ENCODE results near the gene KCTD2. TPM values are rescaled to one million over a fixed set of nuclear protein-coding genes. Genes with fewer than 3 reads are reported as not detected.
A peak's percentile ranks its signal among the peaks of the same experiment; 100 is the strongest.

Gene KCTD2
- total and polyA plus RNA-seq, 2 of the 13 experiments (the other 11 are each of a cell fraction or from before 2014, with no cell fraction given): 28.3 to 32.6 TPM

DNA sequence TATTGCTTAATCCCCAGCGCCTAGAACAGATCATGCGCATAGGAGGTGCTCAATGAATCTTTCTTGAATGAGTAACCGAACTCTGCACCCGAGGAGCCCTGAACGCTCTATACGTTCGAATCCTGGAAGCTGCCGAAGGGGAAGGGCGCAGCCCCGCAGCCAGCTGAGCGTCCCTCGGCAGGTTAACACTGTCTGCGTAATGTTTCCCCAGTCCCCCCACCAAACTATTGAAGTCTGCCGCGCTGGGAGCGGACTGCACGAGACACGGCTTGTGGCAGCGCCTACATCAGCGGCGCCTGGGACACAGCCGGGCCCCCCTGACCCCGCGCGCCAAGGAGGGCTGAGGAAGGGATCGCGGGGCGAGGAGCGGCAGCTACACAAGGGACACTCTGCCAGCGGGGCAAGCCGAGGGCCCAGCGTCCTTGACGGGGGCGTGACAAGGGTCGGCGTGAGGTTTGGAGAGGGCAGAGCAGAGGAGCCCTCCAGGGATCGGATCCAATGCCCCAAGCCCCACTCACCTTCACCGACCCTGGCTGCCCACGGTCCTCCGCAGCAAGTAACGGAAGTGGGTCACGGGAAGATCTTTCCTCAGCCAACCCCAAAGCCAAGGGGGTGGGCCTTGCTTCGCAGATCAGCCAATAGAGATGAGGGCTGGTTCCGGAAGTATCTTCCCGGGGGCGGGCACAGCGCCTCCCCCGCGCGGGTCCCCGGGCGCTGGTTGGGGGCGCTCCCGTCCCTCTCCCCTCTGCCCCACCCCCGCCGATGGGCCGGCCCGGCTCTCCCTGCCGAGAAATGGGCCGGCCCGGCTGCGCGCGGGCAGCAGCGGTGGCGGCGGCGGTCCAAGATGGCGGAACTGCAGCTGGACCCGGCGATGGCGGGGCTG is at the start of gene KCTD2, which contains the start of gene ATP5PD (continued):
- TF ChIP-seq, protein P1, sequence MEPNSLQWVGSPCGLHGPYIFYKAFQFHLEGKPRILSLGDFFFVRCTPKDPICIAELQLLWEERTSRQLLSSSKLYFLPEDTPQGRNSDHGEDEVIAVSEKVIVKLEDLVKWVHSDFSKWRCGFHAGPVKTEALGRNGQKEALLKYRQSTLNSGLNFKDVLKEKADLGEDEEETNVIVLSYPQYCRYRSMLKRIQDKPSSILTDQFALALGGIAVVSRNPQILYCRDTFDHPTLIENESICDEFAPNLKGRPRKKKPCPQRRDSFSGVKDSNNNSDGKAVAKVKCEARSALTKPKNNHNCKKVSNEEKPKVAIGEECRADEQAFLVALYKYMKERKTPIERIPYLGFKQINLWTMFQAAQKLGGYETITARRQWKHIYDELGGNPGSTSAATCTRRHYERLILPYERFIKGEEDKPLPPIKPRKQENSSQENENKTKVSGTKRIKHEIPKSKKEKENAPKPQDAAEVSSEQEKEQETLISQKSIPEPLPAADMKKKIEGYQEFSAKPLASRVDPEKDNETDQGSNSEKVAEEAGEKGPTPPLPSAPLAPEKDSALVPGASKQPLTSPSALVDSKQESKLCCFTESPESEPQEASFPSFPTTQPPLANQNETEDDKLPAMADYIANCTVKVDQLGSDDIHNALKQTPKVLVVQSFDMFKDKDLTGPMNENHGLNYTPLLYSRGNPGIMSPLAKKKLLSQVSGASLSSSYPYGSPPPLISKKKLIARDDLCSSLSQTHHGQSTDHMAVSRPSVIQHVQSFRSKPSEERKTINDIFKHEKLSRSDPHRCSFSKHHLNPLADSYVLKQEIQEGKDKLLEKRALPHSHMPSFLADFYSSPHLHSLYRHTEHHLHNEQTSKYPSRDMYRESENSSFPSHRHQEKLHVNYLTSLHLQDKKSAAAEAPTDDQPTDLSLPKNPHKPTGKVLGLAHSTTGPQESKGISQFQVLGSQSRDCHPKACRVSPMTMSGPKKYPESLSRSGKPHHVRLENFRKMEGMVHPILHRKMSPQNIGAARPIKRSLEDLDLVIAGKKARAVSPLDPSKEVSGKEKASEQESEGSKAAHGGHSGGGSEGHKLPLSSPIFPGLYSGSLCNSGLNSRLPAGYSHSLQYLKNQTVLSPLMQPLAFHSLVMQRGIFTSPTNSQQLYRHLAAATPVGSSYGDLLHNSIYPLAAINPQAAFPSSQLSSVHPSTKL (CRISPR knock-in tag; IDR thresholded peaks at IDR 0.05): peak; percentile 72
- no peak; the same call in 1 of the 2 replicates for TF ChIP-seq GTF3A (CRISPR knock-in tag; conservative IDR thresholded peaks at IDR 0.05)
- 0 out of 2 replicates have a peak, but pooled peaks have one; percentile 84 for TF ChIP-seq ZNF317 (CRISPR knock-in tag; IDR thresholded peaks at IDR 0.05)
- TF ChIP-seq, protein P2, sequence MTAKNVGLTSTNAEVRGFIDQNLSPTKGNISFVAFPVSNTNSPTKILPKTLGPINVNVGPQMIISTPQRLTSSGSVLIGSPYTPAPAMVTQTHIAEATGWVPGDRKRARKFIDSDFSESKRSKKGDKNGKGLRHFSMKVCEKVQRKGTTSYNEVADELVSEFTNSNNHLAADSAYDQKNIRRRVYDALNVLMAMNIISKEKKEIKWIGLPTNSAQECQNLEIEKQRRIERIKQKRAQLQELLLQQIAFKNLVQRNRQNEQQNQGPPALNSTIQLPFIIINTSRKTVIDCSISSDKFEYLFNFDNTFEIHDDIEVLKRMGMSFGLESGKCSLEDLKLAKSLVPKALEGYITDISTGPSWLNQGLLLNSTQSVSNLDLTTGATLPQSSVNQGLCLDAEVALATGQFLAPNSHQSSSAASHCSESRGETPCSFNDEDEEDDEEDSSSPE (CRISPR knock-in tag; IDR thresholded peaks at IDR 0.05): peak; percentile 73
- peak; percentile 82 for TF ChIP-seq SP5 (CRISPR knock-in tag; IDR thresholded peaks at IDR 0.05; ENCODE audit: borderline replicate concordance, low read depth)
- TF ChIP-seq PHF5A (CRISPR knock-in tag; IDR thresholded peaks at IDR 0.05; ENCODE audit: low read depth, unreplicated experiment): no peak
- no peak for TF ChIP-seq REXO4 (CRISPR knock-in tag; IDR thresholded peaks at IDR 0.05; ENCODE audit: borderline replicate concordance)
- peak; percentile 64; the same call in 1 of the 2 replicates for TF ChIP-seq ZFP90 (CRISPR knock-in tag; IDR thresholded peaks at IDR 0.05; ENCODE audit: borderline replicate concordance)
- TF ChIP-seq ZZZ3 (CRISPR knock-in tag; IDR thresholded peaks at IDR 0.05; ENCODE audit: borderline replicate concordance): peak; percentile 45; the same call in 1 of the 2 replicates
- peak; percentile 89 for TF ChIP-seq TAF1 (CRISPR knock-in tag; IDR thresholded peaks at IDR 0.05)
- TF ChIP-seq, protein P3, sequence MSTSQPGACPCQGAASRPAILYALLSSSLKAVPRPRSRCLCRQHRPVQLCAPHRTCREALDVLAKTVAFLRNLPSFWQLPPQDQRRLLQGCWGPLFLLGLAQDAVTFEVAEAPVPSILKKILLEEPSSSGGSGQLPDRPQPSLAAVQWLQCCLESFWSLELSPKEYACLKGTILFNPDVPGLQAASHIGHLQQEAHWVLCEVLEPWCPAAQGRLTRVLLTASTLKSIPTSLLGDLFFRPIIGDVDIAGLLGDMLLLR (CRISPR knock-in tag; IDR thresholded peaks at IDR 0.05): 0 out of 2 replicates have a peak, but pooled peaks have one; percentile 8
- TF ChIP-seq ZNF17 (CRISPR knock-in tag; IDR thresholded peaks at IDR 0.05): no peak
- no peak for TF ChIP-seq U2AF2 (IDR thresholded peaks at IDR 0.05; ENCODE audit: low read depth, low read length)
- no peak for TF ChIP-seq ZSCAN9 (CRISPR knock-in tag; IDR thresholded peaks at IDR 0.05; ENCODE audit: borderline replicate concordance)
- TF ChIP-seq TP53 (CRISPR knock-in tag; conservative IDR thresholded peaks at IDR 0.05): no peak
- TF ChIP-seq, protein P4, sequence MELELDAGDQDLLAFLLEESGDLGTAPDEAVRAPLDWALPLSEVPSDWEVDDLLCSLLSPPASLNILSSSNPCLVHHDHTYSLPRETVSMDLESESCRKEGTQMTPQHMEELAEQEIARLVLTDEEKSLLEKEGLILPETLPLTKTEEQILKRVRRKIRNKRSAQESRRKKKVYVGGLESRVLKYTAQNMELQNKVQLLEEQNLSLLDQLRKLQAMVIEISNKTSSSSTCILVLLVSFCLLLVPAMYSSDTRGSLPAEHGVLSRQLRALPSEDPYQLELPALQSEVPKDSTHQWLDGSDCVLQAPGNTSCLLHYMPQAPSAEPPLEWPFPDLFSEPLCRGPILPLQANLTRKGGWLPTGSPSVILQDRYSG (CRISPR knock-in tag; IDR thresholded peaks at IDR 0.05): 0 out of 2 replicates have a peak, but pooled peaks have one; percentile 57
- TF ChIP-seq THYN1 (CRISPR knock-in tag; IDR thresholded peaks at IDR 0.05; ENCODE audit: borderline replicate concordance, low read depth): no peak
- peak; percentile 82; the same call in 1 of the 2 replicates for TF ChIP-seq TBX2 (CRISPR knock-in tag; IDR thresholded peaks at IDR 0.05; ENCODE audit: borderline replicate concordance)
- TF ChIP-seq MYNN (CRISPR knock-in tag; IDR thresholded peaks at IDR 0.05; ENCODE audit: low read depth): 0 out of 2 replicates have a peak, but pooled peaks have one; percentile 90
- no peak; the same call in 1 of the 2 replicates for TF ChIP-seq SMC3 (IDR thresholded peaks at IDR 0.05; ENCODE audit: low read length)
- no peak; the same call in none of the 2 replicates for TF ChIP-seq BRD4 (CRISPR knock-in tag; IDR thresholded peaks at IDR 0.05)
- no peak for TF ChIP-seq NFRKB (IDR thresholded peaks at IDR 0.05)
- no peak for TF ChIP-seq ZNF383 (CRISPR knock-in tag; IDR thresholded peaks at IDR 0.05; ENCODE audit: borderline replicate concordance)
- no peak for TF ChIP-seq CCAR2 (optimal IDR thresholded peaks at IDR 0.05; ENCODE audit: low read depth, low read length)

Data from HepG2 (cell line).